NCI-H1694 (cell line): ENCODE measurements around the gene SLC7A8.

Source experiments
- DNase-seq: peaks from one replicate; lab custom pipeline; 2025; lab: John Stamatoyannopoulos, UW

The SLC7A8 gene

GRCh38 chr14:23182372-23183157 is 895 bp downstream of the SLC7A8 start:
- DNase-seq, result no peak

DNA sequence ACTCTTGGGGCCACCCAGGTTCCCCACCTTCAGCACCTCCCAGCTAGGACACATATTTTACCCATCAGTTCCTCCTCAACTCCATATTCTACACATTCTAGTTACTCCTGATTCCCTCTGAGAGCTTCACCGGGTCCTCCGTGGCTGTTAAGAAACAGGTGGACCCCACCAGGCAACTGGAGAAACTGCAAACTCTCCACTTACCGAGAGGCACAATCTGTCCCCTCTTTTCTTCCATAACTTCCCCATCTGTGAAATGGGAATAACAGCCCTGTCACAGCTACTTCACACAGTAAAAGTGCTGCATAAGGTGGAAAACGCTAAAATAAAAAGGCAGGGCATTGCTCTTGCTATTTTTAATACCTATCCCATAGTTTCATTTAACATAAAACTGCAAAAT is 1.5 kb downstream of the SLC7A8 start:
- DNase-seq, result no peak

DNA sequence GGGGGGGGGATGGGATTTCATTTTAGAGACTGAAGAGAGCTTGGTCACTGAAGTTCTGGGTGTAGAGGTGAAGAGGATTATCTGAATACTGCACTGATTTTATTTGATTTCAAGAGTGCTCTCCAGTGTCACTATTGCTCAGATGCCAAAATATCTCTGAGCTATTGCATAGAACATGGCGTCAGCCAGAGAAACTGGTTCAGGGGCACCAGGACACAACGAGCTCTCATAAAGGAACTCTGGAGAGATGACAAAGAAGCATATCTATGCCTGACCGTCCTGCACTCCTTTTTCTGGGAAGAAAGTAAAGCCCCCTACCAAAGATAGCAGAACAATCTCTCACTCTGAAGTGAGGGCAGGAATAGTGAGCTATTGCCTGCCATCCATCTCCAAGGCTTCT is 2.0 kb downstream of the SLC7A8 start:
- DNase-seq, result no peak

- no peak for DNase-seq
These were observed 6.3 kb downstream of the SLC7A8 start for GRCh38 chr14:23177181-23177580.

DNA sequence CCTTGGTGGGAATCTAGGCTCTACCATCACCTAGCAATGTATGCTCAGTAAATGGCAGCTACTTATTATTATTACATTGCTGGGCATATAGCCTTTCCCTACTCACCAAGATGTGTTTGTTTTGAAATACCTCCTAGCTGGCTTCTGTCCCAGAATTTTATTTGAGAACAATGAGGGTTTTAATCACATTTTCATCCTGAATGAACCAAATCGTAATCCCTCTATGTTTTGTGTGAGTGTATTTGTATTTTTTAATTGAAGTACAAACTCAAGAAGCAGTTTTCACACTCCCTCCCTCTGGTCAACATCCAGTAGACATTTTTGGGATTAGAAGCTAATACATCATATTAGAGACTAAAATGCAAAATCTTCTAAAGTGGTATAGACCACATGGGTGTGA is 7.6 kb downstream of the SLC7A8 start:
- no peak for DNase-seq

- no peak for DNase-seq
These were observed 8.9 kb downstream of the SLC7A8 start for GRCh38 chr14:23174296-23175184.

- no peak for DNase-seq
These were observed 9.7 kb downstream of the SLC7A8 start for GRCh38 chr14:23173796-23174195.

DNA sequence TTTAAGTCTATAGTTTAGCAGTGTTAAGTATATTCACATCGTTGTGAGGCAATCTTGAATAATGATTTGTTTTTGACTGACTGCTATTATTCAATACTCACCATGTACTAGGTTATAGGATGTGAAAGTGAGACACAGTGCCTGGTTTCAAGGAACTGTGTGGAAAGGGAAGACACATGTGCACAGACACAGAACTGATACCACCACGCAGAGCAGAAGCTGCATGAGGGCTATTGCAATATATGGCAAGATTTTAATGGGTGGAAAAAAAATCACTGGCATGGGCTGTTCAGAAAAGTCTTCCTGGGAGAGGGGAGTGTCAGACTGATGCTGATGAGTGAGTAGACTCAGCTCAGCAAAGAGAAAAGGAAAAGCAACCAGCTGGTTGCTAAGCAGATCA is 10.4 kb downstream of the SLC7A8 start:
- DNase-seq, result no peak

- DNase-seq, result no peak
These were observed 10.9 kb downstream of the SLC7A8 start for GRCh38 chr14:23172574-23172973.

- DNase-seq, result no peak
These were observed 11.4 kb downstream of the SLC7A8 start for GRCh38 chr14:23172096-23172495.

DNA sequence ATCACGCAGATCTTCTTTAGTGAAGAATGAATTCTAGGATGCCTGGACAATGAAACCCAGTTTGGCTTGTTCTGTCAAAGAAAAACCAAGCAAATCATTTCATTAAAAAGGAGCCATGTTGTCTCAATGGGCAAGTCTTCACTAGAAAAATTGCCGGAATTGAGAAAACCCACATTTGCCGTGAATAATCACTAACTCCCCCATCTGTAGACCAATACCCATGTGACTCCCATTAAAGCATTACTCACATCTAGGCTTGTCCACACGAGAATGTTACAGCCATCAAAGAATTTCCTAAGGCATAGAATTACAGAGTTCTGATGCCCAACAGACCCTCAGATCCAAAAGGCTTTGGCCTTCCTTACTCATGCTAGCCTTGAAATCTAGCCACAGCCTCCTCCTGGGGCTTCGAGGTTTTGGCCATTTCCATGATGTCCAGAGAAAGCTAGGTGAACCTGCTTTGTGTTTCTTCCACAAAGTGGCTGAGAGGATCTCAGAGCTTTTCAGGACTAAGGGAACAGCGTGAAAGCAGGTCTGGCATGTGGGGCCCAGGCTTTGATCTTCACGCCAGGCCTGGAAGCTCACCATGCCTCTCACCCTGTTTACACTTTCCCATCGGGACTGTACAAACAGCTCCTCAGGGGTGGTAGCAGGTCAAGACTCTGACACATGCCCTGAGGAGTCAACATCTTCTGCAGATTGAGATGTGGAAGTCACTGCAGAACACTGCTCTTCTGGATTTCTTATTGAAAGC is 12.1 kb downstream of the SLC7A8 start:
- no peak for DNase-seq

GRCh38 chr14:23169622-23170021 is 13.8 kb downstream of the SLC7A8 start:
- no peak for DNase-seq

GRCh38 chr14:23168246-23168645 is 15.2 kb downstream of the SLC7A8 start:
- DNase-seq, result no peak

DNA sequence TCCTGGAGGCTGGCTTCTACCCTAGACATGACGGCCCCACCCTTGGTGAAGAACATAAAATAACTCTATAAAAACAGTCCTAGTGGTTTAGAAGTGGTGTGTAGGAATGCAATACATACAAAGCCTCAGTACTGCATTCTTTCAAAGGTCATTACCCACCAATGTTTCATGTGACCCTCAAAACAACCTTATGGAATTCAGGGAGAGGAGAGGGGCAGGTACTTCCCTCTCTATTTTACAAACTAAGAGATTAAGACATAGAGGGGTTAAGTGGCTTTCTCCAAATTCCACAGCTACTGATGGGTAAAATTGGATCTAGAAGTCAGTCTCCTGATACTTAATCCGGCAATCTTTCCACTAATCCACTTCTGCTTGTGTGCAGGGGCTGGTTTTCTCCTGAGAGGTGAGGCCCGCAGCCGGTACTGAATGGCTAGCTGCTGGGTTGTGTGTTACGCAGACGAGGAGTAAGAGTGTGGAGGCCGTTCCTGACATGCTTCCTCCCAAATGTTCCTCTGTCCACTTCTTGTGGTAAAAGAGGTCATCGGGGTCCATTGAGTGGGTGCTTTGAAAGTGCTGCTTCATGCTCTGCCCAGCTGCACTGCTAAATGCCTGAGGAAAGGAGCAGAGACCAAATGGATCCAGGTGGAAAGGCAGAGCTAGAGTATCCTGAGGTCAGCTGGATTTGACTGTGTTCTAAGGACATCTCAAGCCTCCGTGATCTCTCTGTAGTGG is 16.2 kb downstream of the SLC7A8 start:
- DNase-seq, result no peak

DNA sequence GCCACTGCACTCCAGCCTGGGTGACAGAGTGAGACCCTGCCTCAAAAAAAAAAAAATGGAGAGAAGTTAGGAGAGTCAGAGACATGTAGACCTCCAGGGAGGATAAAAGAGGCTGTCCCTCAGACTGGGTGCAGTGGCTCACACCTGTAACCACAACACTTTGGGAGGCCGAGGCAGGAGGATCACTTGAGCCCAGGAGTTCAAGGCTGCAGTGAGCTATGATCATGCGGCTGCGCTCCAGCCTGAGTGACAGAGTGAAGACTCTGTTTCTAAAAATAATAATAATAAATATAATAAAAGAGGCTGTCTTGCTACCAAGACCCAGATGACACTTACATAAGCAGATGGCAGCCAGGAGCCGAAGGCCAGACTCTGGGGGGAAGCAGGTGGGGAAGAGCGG is 18.5 kb downstream of the SLC7A8 start:
- DNase-seq, result no peak

- DNase-seq, result no peak
These were observed 19.2 kb downstream of the SLC7A8 start for GRCh38 chr14:23164250-23164649.

GRCh38 chr14:23163830-23164229 is 19.6 kb downstream of the SLC7A8 start:
- DNase-seq, result no peak

GRCh38 chr14:23162800-23163199 is 20.7 kb downstream of the SLC7A8 start:
- DNase-seq, result no peak

GRCh38 chr14:23162005-23162404 is 21.5 kb downstream of the SLC7A8 start:
- DNase-seq, result no peak

GRCh38 chr14:23160924-23161522 is 22.4 kb downstream of the SLC7A8 start:
- DNase-seq, result no peak

DNA sequence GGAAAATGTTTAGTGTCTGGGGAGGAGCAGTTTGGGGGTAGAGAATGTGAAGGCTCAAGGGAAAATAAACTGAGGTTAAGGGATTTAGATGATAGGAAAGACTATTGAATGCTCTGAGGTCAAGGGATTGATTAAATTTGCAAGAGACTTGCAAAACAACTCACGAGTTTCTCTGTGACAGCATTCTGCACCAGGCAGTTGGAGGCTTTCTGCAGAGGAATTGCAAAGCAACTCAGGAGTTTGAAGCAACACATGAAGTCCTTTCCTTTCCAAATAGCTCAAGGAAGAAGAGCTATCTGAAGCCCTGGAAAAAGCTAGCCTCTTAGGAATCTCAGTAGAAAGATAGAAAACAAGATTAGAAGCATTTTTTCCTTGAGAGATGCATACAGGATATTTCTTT is 23.9 kb downstream of the SLC7A8 start:
- DNase-seq, result no peak
